22Rv1 (cell line): Measurements from ENCODE around the gene OXCT2.
"Not testable (repeated sequence)": the region's sequence is repeated elsewhere in the genome, so short reads cannot be mapped to it uniquely, and the experiment has no call there.

Source experiments
- H3K27ac ChIP-seq: fragments of 450-650 bp; 2 replicates; pipeline ENCODE4 v1.5.1; 2017
- ZFX ChIP-seq: fragments of 450-650 bp; IDR thresholded peaks from 2 replicates; pipeline ENCODE4 v1.6.1; 2017; ENCODE audit warnings: antibody characterized with exemption, borderline replicate concordance
- TF ChIP-seq, protein P1 (sequence below): fragments of 450-650 bp; IDR thresholded peaks from 2 replicates; pipeline ENCODE4 v1.5.1; 2017; ENCODE audit warnings: mild to moderate bottlenecking

The OXCT2 gene

DNA sequence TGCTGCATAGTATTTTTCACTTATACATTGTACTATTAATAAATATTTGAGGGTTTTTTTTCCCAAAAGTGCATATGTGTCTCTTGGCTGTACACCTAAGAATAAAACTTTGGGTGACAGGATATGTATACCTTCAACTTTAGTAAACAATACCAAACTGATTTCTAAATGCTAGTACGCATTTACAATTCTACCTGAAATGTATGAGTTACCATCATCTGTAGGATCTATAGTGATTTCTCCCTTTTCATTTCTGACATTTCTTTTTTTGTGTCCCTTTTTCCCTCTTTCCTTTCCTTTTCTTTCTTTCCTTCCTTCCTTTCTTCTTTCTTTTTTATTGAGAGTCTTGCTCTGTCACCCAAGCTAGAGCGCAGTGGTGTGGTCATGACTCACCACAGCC lies 34.2 kb upstream of the OXCT2 start:
- no peak overlapping the region for H3K27ac ChIP-seq
- TF ChIP-seq, protein P1, sequence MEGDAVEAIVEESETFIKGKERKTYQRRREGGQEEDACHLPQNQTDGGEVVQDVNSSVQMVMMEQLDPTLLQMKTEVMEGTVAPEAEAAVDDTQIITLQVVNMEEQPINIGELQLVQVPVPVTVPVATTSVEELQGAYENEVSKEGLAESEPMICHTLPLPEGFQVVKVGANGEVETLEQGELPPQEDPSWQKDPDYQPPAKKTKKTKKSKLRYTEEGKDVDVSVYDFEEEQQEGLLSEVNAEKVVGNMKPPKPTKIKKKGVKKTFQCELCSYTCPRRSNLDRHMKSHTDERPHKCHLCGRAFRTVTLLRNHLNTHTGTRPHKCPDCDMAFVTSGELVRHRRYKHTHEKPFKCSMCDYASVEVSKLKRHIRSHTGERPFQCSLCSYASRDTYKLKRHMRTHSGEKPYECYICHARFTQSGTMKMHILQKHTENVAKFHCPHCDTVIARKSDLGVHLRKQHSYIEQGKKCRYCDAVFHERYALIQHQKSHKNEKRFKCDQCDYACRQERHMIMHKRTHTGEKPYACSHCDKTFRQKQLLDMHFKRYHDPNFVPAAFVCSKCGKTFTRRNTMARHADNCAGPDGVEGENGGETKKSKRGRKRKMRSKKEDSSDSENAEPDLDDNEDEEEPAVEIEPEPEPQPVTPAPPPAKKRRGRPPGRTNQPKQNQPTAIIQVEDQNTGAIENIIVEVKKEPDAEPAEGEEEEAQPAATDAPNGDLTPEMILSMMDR: no peak
- no peak for TF ChIP-seq ZFX

- no peak for TF ChIP-seq ZFX
- H3K27ac ChIP-seq: no peak overlapping the region
Measured at GRCh38 chr1:39802496-39803260, 31.5 kb upstream of the OXCT2 start.

DNA sequence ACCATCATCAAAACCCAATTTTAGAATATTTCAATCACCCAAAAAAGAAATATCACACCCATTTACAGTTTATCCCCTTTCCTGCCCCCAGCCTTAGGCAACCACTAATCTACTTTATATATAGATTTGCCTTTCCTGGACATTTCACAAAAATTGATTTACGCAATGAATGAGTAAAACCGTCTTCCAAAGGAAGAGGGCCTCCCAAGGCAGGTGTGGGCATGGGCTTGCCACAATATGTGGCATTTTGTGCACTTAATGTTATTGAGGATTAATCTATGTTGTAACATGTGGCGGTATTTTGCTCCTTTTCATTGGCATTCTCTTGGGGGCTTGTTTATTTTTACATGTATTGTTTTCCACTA lies 29.3 kb upstream of the OXCT2 start:
- no peak overlapping the region for H3K27ac ChIP-seq
- no peak for TF ChIP-seq ZFX
- TF ChIP-seq, protein P1: no peak

GRCh38 chr1:39799770-39800470 lies 28.8 kb upstream of the OXCT2 start:
- TF ChIP-seq, protein P1: peak; percentile 90
- no peak for TF ChIP-seq ZFX
- no peak overlapping the region for H3K27ac ChIP-seq

GRCh38 chr1:39798859-39799769 lies 28.0 kb upstream of the OXCT2 start:
- not testable (repeated sequence) for H3K27ac ChIP-seq

DNA sequence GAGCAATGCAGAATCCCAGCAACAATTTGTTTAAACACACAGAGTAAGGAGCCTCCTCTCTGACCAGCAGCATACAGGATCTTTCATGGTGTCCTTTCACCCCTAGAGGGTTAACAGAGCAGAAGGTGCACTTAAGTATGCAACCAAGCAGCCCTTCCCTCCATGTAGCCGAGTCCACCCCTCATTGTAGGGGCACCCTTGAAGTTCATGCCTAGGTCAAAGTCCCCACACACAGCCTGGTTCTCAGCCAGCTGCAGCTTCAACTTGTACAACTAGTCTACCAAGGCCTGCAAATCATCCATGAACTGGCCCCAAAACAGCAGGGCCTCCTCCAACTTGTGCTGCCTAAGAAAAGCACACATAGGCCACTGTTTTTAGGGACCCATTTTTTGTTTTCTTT lies 24.5 kb upstream of the OXCT2 start:
- TF ChIP-seq, protein P1: no peak
- no peak for TF ChIP-seq ZFX
- no peak overlapping the region for H3K27ac ChIP-seq

- H3K27ac ChIP-seq: no peak overlapping the region
Measured at GRCh38 chr1:39791838-39792237, 20.7 kb upstream of the OXCT2 start.

More at GRCh38 chr1:39791838-39792237, 20.7 kb upstream of the OXCT2 start:
- TF ChIP-seq ZFX: no peak
- TF ChIP-seq, protein P1: no peak
